ENCODE measurements around the gene GALNS.
"Not testable (repeated sequence)": the region's sequence is repeated elsewhere in the genome, so short reads cannot be mapped to it uniquely, and the experiment has no call there.

The GALNS gene

GRCh38 chr16:88856828-88857727 lies at the start of gene GALNS, which contains the start of gene TRAPPC2L:
Gene GALNS (minus strand): TSS chr16:88856947. CDS start chr16:88856877, 70 bp downstream.
Gene TRAPPC2L (plus strand): TSS chr16:88857127. CDS start chr16:88857151, 24 bp downstream.
- peak; percentile 100 for DNase-seq (ENCODE audit: low spot score)

GRCh38 chr16:88906020-88906419 lies 49.3 kb upstream of the GALNS start:
- DNase-seq (ENCODE audit: low spot score) = no peak

- DNase-seq (ENCODE audit: low spot score) = no peak
Measured at GRCh38 chr16:88905563-88905962, 48.8 kb upstream of the GALNS start.

GRCh38 chr16:88904676-88905365 lies 48.1 kb upstream of the GALNS start:
- DNase-seq (ENCODE audit: low spot score) = no peak

GRCh38 chr16:88903267-88903666 lies 46.5 kb upstream of the GALNS start:
- DNase-seq (ENCODE audit: low spot score) = no peak

- DNase-seq (ENCODE audit: low spot score) = no peak
Measured at GRCh38 chr16:88902744-88903143, 46.0 kb upstream of the GALNS start.

- no peak for DNase-seq (ENCODE audit: low spot score)
Measured at GRCh38 chr16:88901718-88902337, 45.1 kb upstream of the GALNS start.

- no peak for DNase-seq (ENCODE audit: low spot score)
Measured at GRCh38 chr16:88900662-88901052, 43.9 kb upstream of the GALNS start.

- DNase-seq (ENCODE audit: low spot score) = no peak
Measured at GRCh38 chr16:88899901-88900661, 43.3 kb upstream of the GALNS start.

- DNase-seq (ENCODE audit: low spot score) = no peak
Measured at GRCh38 chr16:88897696-88898425, 41.1 kb upstream of the GALNS start.

GRCh38 chr16:88896238-88897070 lies 39.7 kb upstream of the GALNS start:
- DNase-seq (ENCODE audit: low spot score) = no peak

GRCh38 chr16:88895335-88895734 lies 38.6 kb upstream of the GALNS start:
- no peak for DNase-seq (ENCODE audit: low spot score)

- DNase-seq (ENCODE audit: low spot score) = no peak
Measured at GRCh38 chr16:88894681-88895300, 38.0 kb upstream of the GALNS start.

GRCh38 chr16:88894266-88894665 lies 37.5 kb upstream of the GALNS start:
- DNase-seq (ENCODE audit: low spot score) = not testable (repeated sequence)

GRCh38 chr16:88893127-88893968 lies 36.6 kb upstream of the GALNS start:
- DNase-seq (ENCODE audit: low spot score) = no peak

- DNase-seq (ENCODE audit: low spot score) = no peak
Measured at GRCh38 chr16:88892065-88892464, 35.3 kb upstream of the GALNS start.

- DNase-seq (ENCODE audit: low spot score) = no peak
Measured at GRCh38 chr16:88891083-88891482, 34.3 kb upstream of the GALNS start.

GRCh38 chr16:88889702-88890352 lies 33.1 kb upstream of the GALNS start:
- not testable (repeated sequence) for DNase-seq (ENCODE audit: low spot score)

Data from HuH-7 (cell line).